Mesenchymal stem cell (in vitro differentiated cells and primary cell): ENCODE results near the gene ARHGAP18.
A peak's percentile ranks its signal among the peaks of the same experiment; 100 is the strongest.

Experiments
- DNase-seq: peaks from one replicate; pipeline ENCODE4 v3.0.0-alpha.2; 2013
- H2AFZ ChIP-seq: one replicate; pipeline ENCODE4 v1.6.1; 2013; ENCODE audit warnings: low read depth, mild to moderate bottlenecking, control low read depth, inconsistent platforms, low read length, moderate library complexity
- H2AK5ac ChIP-seq: 2 replicates; pipeline ENCODE4 v1.6.1; 2013; ENCODE audit warnings: low read length, moderate library complexity, mild to moderate bottlenecking, inconsistent platforms; ENCODE audit not compliant: severe bottlenecking
- H2BK120ac ChIP-seq: one replicate; pipeline ENCODE4 v1.6.1; 2013; ENCODE audit warnings: low read depth, mild to moderate bottlenecking, inconsistent platforms, low read length, moderate library complexity
- H2BK12ac ChIP-seq, 2 experiments: one replicate each; pipeline ENCODE4 v1.6.1; 2013; ENCODE audit warnings: inconsistent platforms in 2 of 2, low read length in 2 of 2, mild to moderate bottlenecking in 2 of 2, moderate library complexity in 2 of 2, control low read depth in 1 of 2
- H2BK15ac ChIP-seq: one replicate; pipeline ENCODE4 v1.6.1; 2013; ENCODE audit warnings: mild to moderate bottlenecking, low read depth, inconsistent platforms; ENCODE audit not compliant: poor library complexity, severe bottlenecking
- H2BK5ac ChIP-seq: 2 replicates; pipeline ENCODE4 v1.6.1; 2013; ENCODE audit warnings: low read depth, mild to moderate bottlenecking, low read length, control low read depth, inconsistent platforms; ENCODE audit not compliant: poor library complexity, severe bottlenecking
- H3K14ac ChIP-seq, 2 experiments: one replicate each; pipeline ENCODE4 v1.6.1; 2013; ENCODE audit warnings: inconsistent platforms in 2 of 2, low read length in 2 of 2, control low read depth in 1 of 2, mild to moderate bottlenecking in 1 of 2, moderate library complexity in 1 of 2
- H3K18ac ChIP-seq, 2 experiments: one replicate each; pipeline ENCODE4 v1.6.1; 2013; ENCODE audit warnings: inconsistent platforms in 2 of 2, low read length in 2 of 2, control low read depth in 1 of 2, low read depth in 1 of 2, mild to moderate bottlenecking in 1 of 2
- H3K23ac ChIP-seq, 2 experiments: one replicate each; pipeline ENCODE4 v1.6.1; 2013; ENCODE audit warnings: inconsistent platforms in 2 of 2, low read length in 2 of 2, mild to moderate bottlenecking in 2 of 2, moderate library complexity in 2 of 2, control low read depth in 1 of 2
- H3K27ac ChIP-seq: 2 replicates; pipeline ENCODE4 v1.5.1; 2013; ENCODE audit warnings: mild to moderate bottlenecking, moderate library complexity, low read length, control low read depth, inconsistent platforms; ENCODE audit not compliant: poor library complexity, severe bottlenecking
- H3K27me3 ChIP-seq, 2 experiments: 2 replicates each; pipeline versions ENCODE4 v1.6.1 to v1.7.0; 2013; ENCODE audit warnings: low read length in 2 of 2, mild to moderate bottlenecking in 2 of 2, moderate library complexity in 2 of 2, control low read depth in 1 of 2, inconsistent platforms in 1 of 2; ENCODE audit not compliant: control insufficient read depth in 1 of 2, insufficient read depth in 1 of 2
- H3K36me3 ChIP-seq, 2 experiments: 2 replicates each; pipeline versions ENCODE4 v1.6.1 to v1.7.0; 2013; ENCODE audit warnings: low read length in 2 of 2, control low read depth in 1 of 2, inconsistent platforms in 1 of 2, low read depth in 1 of 2, mild to moderate bottlenecking in 1 of 2; ENCODE audit not compliant: insufficient read depth in 2 of 2, control insufficient read depth in 1 of 2
- H3K4ac ChIP-seq, 2 experiments: one replicate each; pipeline ENCODE4 v1.6.1; 2013; ENCODE audit warnings: inconsistent platforms in 2 of 2, low read length in 2 of 2, mild to moderate bottlenecking in 2 of 2, moderate library complexity in 2 of 2, control low read depth in 1 of 2, low read depth in 1 of 2
- H3K4me1 ChIP-seq: 2 replicates; pipeline ENCODE4 v1.6.1; 2013; ENCODE audit warnings: low read depth, low read length, control low read depth; ENCODE audit not compliant: control insufficient read depth, insufficient read depth
- H3K4me2 ChIP-seq: 2 replicates; pipeline ENCODE4 v1.6.1; 2013; ENCODE audit warnings: low read length, mild to moderate bottlenecking, inconsistent platforms; ENCODE audit not compliant: poor library complexity, severe bottlenecking
- H3K4me3 ChIP-seq, 2 experiments: 2 replicates each; pipeline versions ENCODE4 v1.5.1 to v1.7.0; 2013; ENCODE audit warnings: low read length in 2 of 2, mild to moderate bottlenecking in 2 of 2, control low read depth in 1 of 2, low read depth in 1 of 2; ENCODE audit not compliant: insufficient read depth in 1 of 2
- H3K79me1 ChIP-seq: replicated peaks from 2 replicates; pipeline ENCODE4 v1.6.1; 2013; ENCODE audit warnings: mild to moderate bottlenecking, control low read depth, low read length, inconsistent platforms; ENCODE audit not compliant: poor library complexity, severe bottlenecking
- H3K9ac ChIP-seq: 2 replicates; pipeline ENCODE4 v1.7.0; 2013; ENCODE audit warnings: mild to moderate bottlenecking, low read length, moderate library complexity
- H3K9me3 ChIP-seq: 2 replicates; pipeline ENCODE4 v1.7.0; 2013; ENCODE audit warnings: mild to moderate bottlenecking, low read length; ENCODE audit not compliant: control insufficient read depth
- H4K8ac ChIP-seq: one replicate; pipeline ENCODE4 v1.6.1; 2013; ENCODE audit warnings: inconsistent platforms, mild to moderate bottlenecking, low read length, moderate library complexity
- H4K91ac ChIP-seq: one replicate; pipeline ENCODE4 v1.6.1; 2013; ENCODE audit warnings: mild to moderate bottlenecking, low read length, inconsistent platforms
- WGBS: methylation state at CpG from one replicate; pipeline ENCODE4 v1.1.7; 2013; ENCODE audit warnings: mixed read lengths; 5-methylcytosine and 5-hydroxymethylcytosine counted together

The ARHGAP18 gene

GRCh38 chr6:129694036-129694435 lies 15.9 kb downstream of the ARHGAP18 start:
- Histone ChIP-seq H3K4me1 (peaks cover 10% of the 10 kb centered on the region), H3K9ac (no peak overlapping the region), H3K4ac (no peak overlapping the region), H4K91ac (no peak overlapping the region), H3K27me3 (no peaks in the 10 kb centered on the region), H3K79me1 (no peaks in the 10 kb centered on the region), H2BK15ac (no peak overlapping the region), H3K4me2 (no peak overlapping the region), H3K27ac (peak overlapping the region; percentile 56), H4K8ac (no peak overlapping the region), H3K36me3 (peaks cover 0 to 5% of the 10 kb centered on the region in 2 experiments), H3K4me3 (no peak overlapping the region), H2AK5ac (no peak overlapping the region), H3K9me3 (no peaks in the 10 kb centered on the region), H2BK12ac (peak overlapping the region in 1 of 2 experiments; percentile 77), H3K18ac (no peak overlapping the region), H2AFZ (no peak overlapping the region), H2BK5ac (no peak overlapping the region), H2BK120ac (no peak overlapping the region), H3K14ac (no peak overlapping the region), H3K23ac (no peak overlapping the region)
- 85% methylated on average over 2 of the region's 2 CpGs for WGBS
- DNase-seq = no peak

GRCh38 chr6:129692467-129692866 lies 17.5 kb downstream of the ARHGAP18 start:
- H3K18ac ChIP-seq = no peak overlapping the region
- H3K27ac ChIP-seq = no peak overlapping the region
- DNase-seq = no peak

DNA sequence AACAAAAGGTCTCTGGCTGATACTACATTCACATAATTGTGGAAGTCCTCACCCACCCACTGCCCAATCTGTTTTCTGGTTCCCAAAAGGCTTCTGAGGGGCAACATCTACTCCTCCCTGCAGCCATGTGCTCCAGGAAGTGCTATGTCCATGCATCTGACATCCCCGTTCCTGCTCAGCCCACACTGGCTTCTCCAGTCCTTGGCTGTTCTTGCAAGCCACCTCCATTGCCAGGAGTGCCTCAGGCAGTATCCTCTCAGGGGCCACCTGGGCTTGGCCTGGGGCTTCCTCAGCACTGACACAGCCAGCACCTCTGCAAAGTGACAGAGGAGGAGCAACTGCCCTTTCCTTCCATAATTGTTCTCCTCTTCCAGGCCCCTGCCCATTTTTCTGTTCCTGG lies 18.3 kb downstream of the ARHGAP18 start:
- H2BK120ac ChIP-seq = peak overlapping the region; percentile 85
- H2BK5ac ChIP-seq = no peak overlapping the region
- peak overlapping the region; percentile 89 for H4K8ac ChIP-seq
- peak overlapping the region; percentile 5 to 66 for H3K18ac ChIP-seq
- H3K14ac ChIP-seq = peak overlapping the region in 1 of 2 experiments; percentile 47
- H3K23ac ChIP-seq = no peak overlapping the region
- no peak for DNase-seq
- peaks cover 0 to under 1% of the 10 kb centered on the region in 2 experiments for H3K36me3 ChIP-seq
- no peaks in the 10 kb centered on the region for H3K79me1 ChIP-seq
- no peaks in the 10 kb centered on the region for H3K9me3 ChIP-seq
- no peak overlapping the region for H3K4me3 ChIP-seq
- H4K91ac ChIP-seq = peak overlapping the region; percentile 93
- peak overlapping the region in 1 of 2 experiments; percentile 93 for H2BK12ac ChIP-seq
- peak overlapping the region; percentile 23 for H2BK15ac ChIP-seq
- peak overlapping the region; percentile 6 to 64 for H3K4ac ChIP-seq
- WGBS = 78% methylated on average over 1 of the region's 1 CpG
- no peak overlapping the region for H2AFZ ChIP-seq
- H3K27me3 ChIP-seq = no peaks in the 10 kb centered on the region
- H3K9ac ChIP-seq = no peak overlapping the region
- peak overlapping the region; percentile 4 for H3K27ac ChIP-seq
- peak overlapping the region; percentile 11 for H2AK5ac ChIP-seq
- no peak overlapping the region for H3K4me2 ChIP-seq
- peaks cover 9% of the 10 kb centered on the region for H3K4me1 ChIP-seq

More at GRCh38 chr6:129692467-129692866, 17.5 kb downstream of the ARHGAP18 start:
- no peak overlapping the region for H2BK120ac ChIP-seq
- no peak overlapping the region for H3K9ac ChIP-seq
- H3K4me2 ChIP-seq = no peak overlapping the region
- peaks cover 10% of the 10 kb centered on the region for H3K4me1 ChIP-seq
- peaks cover 0 to 5% of the 10 kb centered on the region in 2 experiments for H3K36me3 ChIP-seq
- H3K14ac ChIP-seq = no peak overlapping the region
- no peak overlapping the region for H2AFZ ChIP-seq
- no peak overlapping the region for H3K4ac ChIP-seq
- no peaks in the 10 kb centered on the region for H3K27me3 ChIP-seq
- H3K9me3 ChIP-seq = no peaks in the 10 kb centered on the region
- H3K79me1 ChIP-seq = no peaks in the 10 kb centered on the region
- H2AK5ac ChIP-seq = no peak overlapping the region
- H3K4me3 ChIP-seq = no peak overlapping the region
- no peak overlapping the region for H2BK15ac ChIP-seq
- H4K8ac ChIP-seq = no peak overlapping the region
- 100% methylated on average over 2 of the region's 2 CpGs for WGBS
- no peak overlapping the region for H3K23ac ChIP-seq
- no peak overlapping the region for H2BK5ac ChIP-seq
- H4K91ac ChIP-seq = no peak overlapping the region
- H2BK12ac ChIP-seq = no peak overlapping the region

DNA sequence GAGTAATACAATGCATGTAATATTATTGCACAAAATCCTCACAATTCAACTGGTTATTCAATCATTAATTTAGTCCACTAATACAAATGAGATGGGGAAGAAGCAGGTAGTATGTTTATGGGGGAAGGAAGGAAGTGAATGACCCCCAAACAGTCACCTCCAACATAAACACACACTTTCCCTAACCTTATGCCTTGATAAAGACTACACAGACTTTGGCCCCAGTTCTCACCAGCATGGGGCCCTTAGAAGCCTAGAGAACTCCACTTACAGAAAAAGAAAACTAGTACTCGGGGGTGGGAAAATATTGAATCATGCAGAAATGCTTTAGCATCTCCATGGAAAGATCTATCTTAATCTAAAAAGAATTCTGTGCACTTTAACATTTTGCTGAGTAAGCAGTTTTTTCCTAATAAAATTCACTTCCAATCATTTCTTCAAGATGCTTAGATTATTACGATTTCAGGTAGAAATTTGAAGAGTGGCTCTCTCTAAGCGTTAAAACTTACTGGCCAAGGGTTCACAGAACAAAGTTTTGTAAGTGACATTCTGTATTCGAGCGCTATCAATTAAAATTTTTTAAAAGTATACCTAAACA lies 18.8 kb downstream of the ARHGAP18 start:
- 99% methylated on average over 5 of the region's 5 CpGs for WGBS
- Histone ChIP-seq H2AFZ (no peak overlapping the region), H2BK120ac (peak overlapping the region; percentile 34), H2BK15ac (no peak overlapping the region), H3K79me1 (no peaks in the 10 kb centered on the region), H4K91ac (no peak overlapping the region), H3K4ac (no peak overlapping the region), H3K9ac (no peak overlapping the region), H3K4me1 (peaks cover 12% of the 10 kb centered on the region), H3K14ac (no peak overlapping the region), H3K36me3 (no peaks in the 10 kb centered on the region), H3K27me3 (no peaks in the 10 kb centered on the region), H2BK5ac (no peak overlapping the region), H3K18ac (no peak overlapping the region), H3K23ac (no peak overlapping the region), H2BK12ac (no peak overlapping the region), H2AK5ac (peak overlapping the region; percentile 70), H3K9me3 (no peaks in the 10 kb centered on the region), H3K4me3 (no peak overlapping the region), H3K27ac (no peak overlapping the region), H3K4me2 (no peak overlapping the region), H4K8ac (no peak overlapping the region)
- DNase-seq = no peak
